Measurements from ENCODE around the gene ICAM1. TPM values are rescaled to one million over a fixed set of nuclear protein-coding genes. Genes with fewer than 3 reads are reported as not detected.
"Not testable (repeated sequence)": the region's sequence is repeated elsewhere in the genome, so short reads cannot be mapped to it uniquely, and the experiment has no call there.

The ICAM1 gene
- total RNA-seq, 2 donors from 2014 or later: 7.3 to 68.9 TPM

DNA sequence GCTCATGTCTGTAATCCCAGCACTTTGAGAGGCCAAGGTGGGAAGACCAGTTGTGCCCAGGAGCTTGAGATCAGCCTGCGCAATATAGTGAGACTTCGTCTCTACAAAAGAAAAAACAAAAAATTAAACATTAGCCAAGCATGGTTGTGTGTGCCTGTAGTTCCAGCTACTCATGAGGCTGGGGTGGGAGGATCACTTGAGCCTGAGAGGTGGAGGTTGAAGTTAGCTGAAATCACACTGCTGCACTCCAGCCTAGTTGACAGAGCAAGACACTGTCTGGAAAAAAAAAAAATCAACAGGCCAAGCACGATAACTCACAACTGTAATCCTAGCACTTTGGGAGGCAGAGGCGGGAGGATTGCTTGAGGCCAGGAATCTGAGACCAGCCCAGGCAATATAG, 35.9 kb upstream of the ICAM1 start:
- Histone ChIP-seq H3K27ac (no peak overlapping the region), H3K4me3 (no peak overlapping the region), H3K36me3 (replicated peaks in 1 of 2; ENCODE audit: insufficient read depth in 1 of 2, low read depth in 2 of 2) (no peaks in the 10 kb centered on the region), H3K4me1 (peaks cover 13% of the 10 kb centered on the region), H3K27me3 (no peaks in the 10 kb centered on the region), H3K9me3 (no peaks in the 10 kb centered on the region)
- intact Hi-C loops (cut with DNase I): no loop called here
- no peak for TF ChIP-seq POLR2A (IDR thresholded peaks at IDR 0.05)
- no peak for TF ChIP-seq CTCF (IDR thresholded peaks at IDR 0.05)
- 69 to 76% methylated on average over 4 of the region's 4 CpGs for WGBS, 2 donors
- no peak for DNase-seq
- ATAC-seq: no peak

- H3K27ac ChIP-seq: peak overlapping the region in 2 of 4 donors; percentile 57 to 65
- ATAC-seq; DNase-seq; H3K9me3 ChIP-seq; H3K4me3 ChIP-seq; H3K4me1 ChIP-seq; H3K27me3 ChIP-seq; H3K36me3 ChIP-seq (replicated peaks in 1 of 2; ENCODE audit: insufficient read depth in 1 of 2, low read depth in 2 of 2); intact Hi-C loops (cut with DNase I): not testable (repeated sequence)
- WGBS, 2 donors: 84 to 91% methylated on average over 7 of the region's 7 CpGs
Measured at GRCh38 chr19:10235409-10235808, 35.5 kb upstream of the ICAM1 start.

- Histone ChIP-seq H3K9me3 (no peaks in the 10 kb centered on the region), H3K4me1 (no peaks in the 10 kb centered on the region), H3K27me3 (no peaks in the 10 kb centered on the region), H3K27ac (peak overlapping the region in 1 of 4 donors; percentile 52), H3K36me3 (replicated peaks in 1 of 2; ENCODE audit: insufficient read depth in 1 of 2, low read depth in 2 of 2) (no peaks in the 10 kb centered on the region), H3K4me3 (no peak overlapping the region)
- ATAC-seq (no peak), DNase-seq (no peak)
- TF ChIP-seq CTCF (IDR thresholded peaks at IDR 0.05): no peak
- no peak for TF ChIP-seq POLR2A (IDR thresholded peaks at IDR 0.05)
- intact Hi-C loops (cut with DNase I): no loop called here
- 87 to 90% methylated on average over 6 of the region's 6 CpGs for WGBS, 2 donors
Measured at GRCh38 chr19:10237702-10238101, 33.2 kb upstream of the ICAM1 start.

- intact Hi-C loops (cut with DNase I): no loop called here
- ATAC-seq: peak; percentile 58
Measured at GRCh38 chr19:10238172-10238783, 32.6 kb upstream of the ICAM1 start.

GRCh38 chr19:10241826-10242449, 29.0 kb upstream of the ICAM1 start:
- H3K27me3 ChIP-seq; intact Hi-C loops (cut with DNase I); ATAC-seq; H3K27ac ChIP-seq; H3K4me1 ChIP-seq; H3K36me3 ChIP-seq (replicated peaks in 1 of 2; ENCODE audit: insufficient read depth in 1 of 2, low read depth in 2 of 2); H3K9me3 ChIP-seq; H3K4me3 ChIP-seq; DNase-seq: not testable (repeated sequence)
- WGBS, 2 donors: 85 to 91% methylated on average over 10 to 11 of the region's 11 CpGs

More at GRCh38 chr19:10238172-10238783, 32.6 kb upstream of the ICAM1 start:
- Histone ChIP-seq H3K36me3 (replicated peaks in 1 of 2; ENCODE audit: insufficient read depth in 1 of 2, low read depth in 2 of 2) (no peaks in the 10 kb centered on the region), H3K9me3 (no peaks in the 10 kb centered on the region), H3K27ac (peak overlapping the region in 1 of 4 donors; percentile 52), H3K4me1 (no peaks in the 10 kb centered on the region), H3K27me3 (no peaks in the 10 kb centered on the region), H3K4me3 (no peak overlapping the region)
- TF ChIP-seq POLR2A (IDR thresholded peaks at IDR 0.05) (no peak), CTCF (IDR thresholded peaks at IDR 0.05) (no peak)
- peak in 3 of 4 donors; percentile 42 to 56 (median 47) for DNase-seq
- 48 to 60% methylated on average over 7 to 12 of the region's 12 CpGs for WGBS, 2 donors

GRCh38 chr19:10243606-10244005, 27.3 kb upstream of the ICAM1 start:
- ATAC-seq: no peak
- no peak overlapping the region for H3K4me3 ChIP-seq
- no peak for DNase-seq
- no peaks in the 10 kb centered on the region for H3K4me1 ChIP-seq
- no peak overlapping the region for H3K27ac ChIP-seq
- no peaks in the 10 kb centered on the region for H3K9me3 ChIP-seq
- intact Hi-C loops (cut with DNase I): no loop called here
- TF ChIP-seq POLR2A (IDR thresholded peaks at IDR 0.05) (no peak), CTCF (IDR thresholded peaks at IDR 0.05) (no peak)
- no peaks in the 10 kb centered on the region for H3K27me3 ChIP-seq
- H3K36me3 ChIP-seq (replicated peaks in 1 of 2; ENCODE audit: insufficient read depth in 1 of 2, low read depth in 2 of 2): no peaks in the 10 kb centered on the region
- 78 to 100% methylated on average over 3 to 7 of the region's 7 CpGs for WGBS, 2 donors

All from body of pancreas (tissue), 4 donors.